DMS53 treated with DMSO at 0.1 percent for 48 hours (cell line): ENCODE results near the gene SYT12.
A peak's percentile ranks its signal among the peaks of the same experiment; 100 is the strongest.
"Not testable (repeated sequence)": the region's sequence is repeated elsewhere in the genome, so short reads cannot be mapped to it uniquely, and the experiment has no call there.

ENCODE experiments used
- DNase-seq: peaks from one replicate; lab custom pipeline; 2025; ENCODE audit not compliant: unreplicated experiment; lab: John Stamatoyannopoulos, UW

Gene SYT12

GRCh38 chr11:67022961-67023956, at the start of gene SYT12:
Gene SYT12 (plus strand): TSS chr11:67023134. CDS start chr11:67030145, 7,011 bp downstream.
- no peak for DNase-seq

- DNase-seq: no peak
These were observed 48.9 kb upstream of the SYT12 start for GRCh38 chr11:66973956-66974580.

- DNase-seq: no peak
These were observed 48.1 kb upstream of the SYT12 start, which contains the start of gene C11orf86 for GRCh38 chr11:66974724-66975404. Gene C11orf86 (plus strand): TSS chr11:66975304. CDS start chr11:66975363, 59 bp downstream.

- no peak for DNase-seq
These were observed 47.4 kb upstream of the SYT12 start for GRCh38 chr11:66975405-66976027.

- no peak for DNase-seq
These were observed 46.9 kb upstream of the SYT12 start for GRCh38 chr11:66976028-66976467.

GRCh38 chr11:66976925-66977324, 46.0 kb upstream of the SYT12 start:
- DNase-seq: no peak

GRCh38 chr11:66978229-66978628, 44.7 kb upstream of the SYT12 start:
- DNase-seq: no peak

- DNase-seq: no peak
These were observed 44.2 kb upstream of the SYT12 start for GRCh38 chr11:66978717-66979116.

GRCh38 chr11:66979336-66979980, 43.5 kb upstream of the SYT12 start:
- no peak for DNase-seq

- peak; percentile 90 for DNase-seq
These were observed 40.9 kb upstream of the SYT12 start for GRCh38 chr11:66981976-66982578.

GRCh38 chr11:66983275-66983924, 39.5 kb upstream of the SYT12 start:
- DNase-seq: no peak

- no peak for DNase-seq
These were observed 37.3 kb upstream of the SYT12 start for GRCh38 chr11:66985508-66986177.

GRCh38 chr11:66986178-66986545, 36.8 kb upstream of the SYT12 start:
- DNase-seq: no peak

- DNase-seq: no peak
These were observed 35.7 kb upstream of the SYT12 start for GRCh38 chr11:66987158-66987620.

- no peak for DNase-seq
These were observed 34.9 kb upstream of the SYT12 start for GRCh38 chr11:66987924-66988637.

GRCh38 chr11:66988741-66989140, 34.2 kb upstream of the SYT12 start:
- not testable (repeated sequence) for DNase-seq

GRCh38 chr11:66989360-66989759, 33.6 kb upstream of the SYT12 start:
- DNase-seq: not testable (repeated sequence)

GRCh38 chr11:66992041-66992440, 30.9 kb upstream of the SYT12 start:
- DNase-seq: no peak
